CD4-positive, alpha-beta T cell (primary cell): ENCODE results near the gene PLAC1. TPM values are rescaled to one million over a fixed set of nuclear protein-coding genes. Genes with fewer than 3 reads are reported as not detected.

Experiments
- ATAC-seq: fragments of 200-7000 bp; cut with Tn5 transposase; one replicate; pipeline ENCODE4 v1.10.0; 2022; ENCODE audit warnings: mild to moderate bottlenecking; ENCODE audit not compliant: poor library complexity
- CTCF ChIA-PET: fragments of 350-600 bp; sonication (Branson Sonifier 250); formaldehyde crosslinking; loops from one replicate; lab custom pipeline; 2021; ENCODE audit warnings: antibody characterized with exemption, inconsistent platforms; lab: Charles Lee
- POLR2A ChIA-PET: fragments of 350-600 bp; sonication (Branson Sonifier 250); formaldehyde crosslinking; loops from one replicate; lab custom pipeline; 2021; ENCODE audit warnings: antibody characterized with exemption, inconsistent platforms; lab: Charles Lee
- DNase-seq, 14 experiments: peaks; one replicate each; pipeline ENCODE4 v3.0.0-alpha.2; 2013 to 2020; ENCODE audit warnings: mixed read lengths in 2 of 14
- H3K27ac ChIP-seq, 2 donors: one replicate each; pipeline versions ENCODE4 v1.5.1 to v1.7.0; 2013; ENCODE audit warnings: low read length in 2 of 2, low read depth in 1 of 2, mild to moderate bottlenecking in 1 of 2
- H3K27me3 ChIP-seq, 2 experiments: 1 replicate in 1 of 2; 2 replicates in 1 of 2; pipeline versions ENCODE4 v1.6.1 to v1.7.0; 2013; ENCODE audit warnings: low read length in 2 of 2, control low read depth in 1 of 2, mild to moderate bottlenecking in 1 of 2, moderate library complexity in 1 of 2; ENCODE audit not compliant: insufficient read depth in 2 of 2, control insufficient read depth in 1 of 2
- H3K36me3 ChIP-seq: one replicate; pipeline ENCODE4 v1.6.1; 2013; ENCODE audit warnings: low read length, control low read depth; ENCODE audit not compliant: insufficient read depth
- H3K4me1 ChIP-seq: one replicate; pipeline ENCODE4 v1.6.1; 2013; ENCODE audit warnings: low read length, control low read depth; ENCODE audit not compliant: insufficient read depth
- H3K4me3 ChIP-seq: one replicate; pipeline ENCODE4 v1.5.1; 2013; ENCODE audit warnings: mild to moderate bottlenecking, low read length, moderate library complexity
- H3K9me3 ChIP-seq, 2 experiments: 1 replicate in 1 of 2; 2 replicates in 1 of 2; pipeline versions ENCODE4 v1.6.1 to v1.7.0; 2013; ENCODE audit warnings: low read length in 2 of 2, mild to moderate bottlenecking in 2 of 2, control low read depth in 1 of 2, moderate library complexity in 1 of 2; ENCODE audit not compliant: control insufficient read depth in 1 of 2, insufficient read depth in 1 of 2
- H3K27ac Mint-ChIP-seq: one replicate; pipeline ENCODE4 v1.8.0; 2020; ENCODE audit warnings: mixed read lengths
- H3K27me3 Mint-ChIP-seq: one replicate; pipeline ENCODE4 v1.8.0; 2021; ENCODE audit warnings: mixed read lengths
- H3K36me3 Mint-ChIP-seq: one replicate; pipeline ENCODE4 v1.8.0; 2021; ENCODE audit warnings: low read depth, mixed read lengths
- H3K4me1 Mint-ChIP-seq: one replicate; pipeline ENCODE4 v1.8.0; 2021; ENCODE audit warnings: low read depth, mixed read lengths
- H3K4me3 Mint-ChIP-seq: one replicate; pipeline ENCODE4 v1.8.0; 2020; ENCODE audit warnings: mild to moderate bottlenecking, mixed read lengths
- H3K9me3 Mint-ChIP-seq: one replicate; pipeline ENCODE4 v1.8.0; 2020; ENCODE audit warnings: mixed read lengths
- intact Hi-C, 2 experiments: fragments of 100-400 bp; cut with DNase I in 1 of 2; cut with micrococcal nuclease in 1 of 2; formaldehyde crosslinking; loops; one replicate each; pipeline versions ENCODE4 v1.15.1 to v1.9.0; 2023 to 2025; cut with DNase I, micrococcal nuclease
- total RNA-seq, 174 experiments: library from RNA in 2 of 174; stranded (reverse) in 2 of 174; gene quantifications; one replicate each; pipeline ENCODE4 v1.2.3 and lab custom pipeline; 2021 to 2026
- TF ChIP-seq, protein P1 (sequence below): fragments of 200-600 bp; IDR thresholded peaks from one replicate; pipeline ENCODE4 v1.8.0; 2022; ENCODE audit warnings: antibody characterized with exemption, mild to moderate bottlenecking

Gene PLAC1
- total RNA-seq, 2 experiments from 2014 or later: not detected

DNA sequence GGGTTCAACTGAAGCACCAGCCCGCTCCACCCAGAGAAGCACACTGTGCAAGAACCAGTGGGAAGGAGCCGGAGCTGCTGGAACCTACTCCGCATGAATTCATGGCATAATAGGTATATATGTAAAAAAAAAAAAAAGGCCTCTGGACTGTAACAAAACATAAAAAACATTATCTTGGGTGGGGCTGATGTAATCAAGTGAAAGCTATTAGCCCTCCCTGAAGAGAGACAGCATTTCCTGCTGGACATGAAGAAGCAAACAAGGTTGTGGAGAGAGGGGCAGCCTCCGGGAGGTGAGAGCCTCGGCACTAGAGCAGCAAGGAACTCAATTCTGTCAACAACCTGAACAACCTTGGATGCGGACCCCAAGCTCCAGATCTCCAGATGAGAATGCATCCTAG, 50.7 kb downstream of the PLAC1 start:
- no peak for ATAC-seq

DNA sequence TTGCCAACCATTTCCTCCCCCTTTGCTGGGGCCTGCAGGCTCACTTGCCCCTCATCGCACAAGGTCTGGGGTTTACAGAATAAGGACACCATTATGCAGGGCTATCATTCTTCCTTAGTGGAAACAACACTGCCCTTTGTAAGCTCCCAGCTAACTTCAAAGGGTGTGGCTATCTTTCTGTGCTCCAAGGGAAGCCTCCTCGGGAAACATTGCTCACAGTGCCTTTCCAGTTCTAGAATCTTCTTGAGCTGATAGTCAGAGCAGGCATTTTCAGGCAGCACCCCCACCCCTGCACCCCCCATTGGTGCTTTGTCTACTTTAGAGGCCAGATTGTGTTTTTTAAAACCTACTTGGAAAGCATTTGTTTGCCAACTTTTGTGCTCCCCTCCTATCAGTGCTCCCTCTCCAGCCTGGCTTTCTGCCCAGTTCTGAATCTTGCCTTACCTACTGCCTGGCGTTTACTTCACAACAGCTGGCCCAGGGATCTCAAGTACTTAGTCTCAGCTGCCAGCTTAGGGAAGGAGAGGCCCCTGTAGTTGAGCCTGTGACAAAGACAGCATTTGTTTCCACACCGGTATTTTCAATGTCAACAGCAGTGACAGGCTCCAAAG, 53.5 kb downstream of the PLAC1 start:
- H3K36me3 ChIP-seq: no peaks in the 10 kb centered on the region
- Mint-ChIP-seq H3K9me3 (peaks cover 3% of the 10 kb centered on the region), H3K4me3 (no peak overlapping the region), H3K27ac (no peak overlapping the region), H3K36me3 (no peaks in the 10 kb centered on the region), H3K4me1 (no peaks in the 10 kb centered on the region), H3K27me3 (peaks cover 5% of the 10 kb centered on the region)
- ChIA-PET POLR2A (no interaction called here), CTCF (no interaction called here)
- no peak overlapping the region for H3K4me3 ChIP-seq
- no peak overlapping the region for H3K27ac ChIP-seq
- H3K9me3 ChIP-seq: no peaks in the 10 kb centered on the region
- TF ChIP-seq, protein P1, sequence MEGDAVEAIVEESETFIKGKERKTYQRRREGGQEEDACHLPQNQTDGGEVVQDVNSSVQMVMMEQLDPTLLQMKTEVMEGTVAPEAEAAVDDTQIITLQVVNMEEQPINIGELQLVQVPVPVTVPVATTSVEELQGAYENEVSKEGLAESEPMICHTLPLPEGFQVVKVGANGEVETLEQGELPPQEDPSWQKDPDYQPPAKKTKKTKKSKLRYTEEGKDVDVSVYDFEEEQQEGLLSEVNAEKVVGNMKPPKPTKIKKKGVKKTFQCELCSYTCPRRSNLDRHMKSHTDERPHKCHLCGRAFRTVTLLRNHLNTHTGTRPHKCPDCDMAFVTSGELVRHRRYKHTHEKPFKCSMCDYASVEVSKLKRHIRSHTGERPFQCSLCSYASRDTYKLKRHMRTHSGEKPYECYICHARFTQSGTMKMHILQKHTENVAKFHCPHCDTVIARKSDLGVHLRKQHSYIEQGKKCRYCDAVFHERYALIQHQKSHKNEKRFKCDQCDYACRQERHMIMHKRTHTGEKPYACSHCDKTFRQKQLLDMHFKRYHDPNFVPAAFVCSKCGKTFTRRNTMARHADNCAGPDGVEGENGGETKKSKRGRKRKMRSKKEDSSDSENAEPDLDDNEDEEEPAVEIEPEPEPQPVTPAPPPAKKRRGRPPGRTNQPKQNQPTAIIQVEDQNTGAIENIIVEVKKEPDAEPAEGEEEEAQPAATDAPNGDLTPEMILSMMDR: no peak
- no peaks in the 10 kb centered on the region for H3K27me3 ChIP-seq
- no peaks in the 10 kb centered on the region for H3K4me1 ChIP-seq
- intact Hi-C loops: no loop called here
- DNase-seq (no peak), ATAC-seq (no peak)

More for the DNA sequence above, 50.7 kb downstream of the PLAC1 start:
- no peak overlapping the region for H3K27ac Mint-ChIP-seq
- H3K4me1 Mint-ChIP-seq: no peaks in the 10 kb centered on the region
- peaks cover 3% of the 10 kb centered on the region for H3K27me3 Mint-ChIP-seq
- H3K27ac ChIP-seq: no peak overlapping the region
- CTCF ChIA-PET: no interaction called here
- H3K9me3 ChIP-seq: no peaks in the 10 kb centered on the region
- H3K36me3 Mint-ChIP-seq: no peaks in the 10 kb centered on the region
- DNase-seq: no peak
- intact Hi-C loops: no loop called here
- no peak overlapping the region for H3K4me3 Mint-ChIP-seq
- POLR2A ChIA-PET: interaction anchor here (0.6 kb wide), 1 partner anchor 1676 kb away, joined by 4 read pairs; no protein-coding TSS in a partner anchor
- peaks cover 2% of the 10 kb centered on the region for H3K9me3 Mint-ChIP-seq
- no peaks in the 10 kb centered on the region for H3K27me3 ChIP-seq
- H3K4me1 ChIP-seq: no peaks in the 10 kb centered on the region
- H3K4me3 ChIP-seq: no peak overlapping the region
- no peaks in the 10 kb centered on the region for H3K36me3 ChIP-seq
- TF ChIP-seq, protein P1: no peak

DNA sequence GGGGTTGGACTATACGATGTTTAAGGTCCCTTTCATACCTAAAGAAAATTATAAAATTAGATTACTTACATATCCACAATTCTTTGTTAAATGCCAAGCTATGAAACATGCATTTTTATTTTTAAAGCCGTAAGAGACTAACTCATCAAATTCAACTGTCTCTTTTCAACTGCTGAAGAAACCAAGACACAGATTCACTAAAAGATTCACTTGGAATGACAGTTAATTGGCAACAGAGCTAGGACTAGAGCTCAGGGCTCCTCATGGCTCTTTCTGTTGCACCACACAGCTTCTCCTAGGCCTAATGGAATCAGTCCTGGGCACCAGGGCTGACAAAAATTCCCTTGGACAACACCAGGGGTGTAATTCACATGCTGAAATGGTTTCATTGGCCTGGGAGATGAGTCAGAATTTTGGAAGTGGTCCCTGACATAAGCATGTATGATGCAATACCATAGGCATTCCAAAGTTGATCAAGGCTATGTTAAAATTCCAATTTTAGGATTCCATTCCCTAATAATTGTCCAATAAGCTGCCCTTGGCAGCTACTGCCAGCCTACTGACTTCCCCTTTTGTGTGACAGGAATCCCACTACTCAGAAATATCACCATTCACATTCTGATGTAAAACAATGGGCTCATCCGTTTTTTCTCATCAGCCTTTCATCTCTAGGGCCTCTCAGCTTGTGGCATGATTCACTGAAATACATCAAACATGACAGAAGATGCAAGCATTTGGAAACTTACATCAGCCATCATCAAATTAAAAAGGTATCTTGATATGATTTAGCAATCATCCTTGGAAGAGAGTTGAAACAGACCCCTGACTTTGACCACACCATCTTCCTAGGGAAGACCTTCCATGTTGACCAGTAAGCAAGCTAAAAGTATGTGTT, 54.2 kb downstream of the PLAC1 start:
- Mint-ChIP-seq H3K4me3 (no peak overlapping the region), H3K4me1 (no peaks in the 10 kb centered on the region), H3K27ac (no peak overlapping the region), H3K36me3 (no peaks in the 10 kb centered on the region), H3K27me3 (peaks cover 5% of the 10 kb centered on the region), H3K9me3 (peaks cover 3% of the 10 kb centered on the region)
- ATAC-seq (no peak), DNase-seq (no peak)
- ChIA-PET CTCF (no interaction called here), POLR2A (no interaction called here)
- Histone ChIP-seq H3K9me3 (no peaks in the 10 kb centered on the region), H3K27ac (no peak overlapping the region), H3K4me3 (no peak overlapping the region), H3K27me3 (no peaks in the 10 kb centered on the region), H3K4me1 (no peaks in the 10 kb centered on the region), H3K36me3 (no peaks in the 10 kb centered on the region)
- intact Hi-C loops: no loop called here
- TF ChIP-seq, protein P1: no peak
